Mesothelial cell of epicardium (in vitro differentiated cells): ENCODE results near the gene MGAT4A. TPM values are rescaled to one million over a fixed set of nuclear protein-coding genes. Genes with fewer than 3 reads are reported as not detected.

Experiments used
- DNase-seq, 2 experiments: peaks; one replicate each; pipeline ENCODE4 v3.0.0; 2021; ENCODE audit warnings: low spot score in 2 of 2; ENCODE audit not compliant: unreplicated experiment in 2 of 2
- H3K27ac Mint-ChIP-seq: 2 replicates; pipeline ENCODE4 v1.8.0; 2021; ENCODE audit warnings: mixed read lengths
- H3K27me3 Mint-ChIP-seq: 2 replicates; pipeline ENCODE4 v1.8.0; 2021; ENCODE audit warnings: low read depth, mixed read lengths
- H3K36me3 Mint-ChIP-seq: 2 replicates; pipeline ENCODE4 v1.8.0; 2021; ENCODE audit warnings: mixed read lengths
- H3K4me1 Mint-ChIP-seq: 2 replicates; pipeline ENCODE4 v1.8.0; 2021; ENCODE audit warnings: mixed read lengths
- H3K4me3 Mint-ChIP-seq: 2 replicates; pipeline ENCODE4 v1.8.0; 2021; ENCODE audit warnings: mild to moderate bottlenecking, moderate library complexity, mixed read lengths
- H3K9me3 Mint-ChIP-seq: 2 replicates; pipeline ENCODE4 v1.8.0; 2021; ENCODE audit warnings: mixed read lengths
- CTCF ChIP-seq: fragments of 200-600 bp; sonication (generic); IDR thresholded peaks from one replicate; pipeline ENCODE4 v1.5.0; 2021; ENCODE audit warnings: antibody characterized with exemption; ENCODE audit not compliant: unreplicated experiment
- total RNA-seq: library from RNA; stranded (reverse); gene quantifications from 3 replicates; pipeline ENCODE4 v1.2.1, GENCODE V29; 2021

Gene MGAT4A
- total RNA-seq, 1 donor from 2014 or later, result 15.0 TPM

GRCh38 chr2:98634406-98635092 is 96.4 kb downstream of the MGAT4A start:
- Mint-ChIP-seq H3K27ac (peak overlapping the region; percentile 43), H3K9me3 (no peaks in the 10 kb centered on the region), H3K27me3 (no peaks in the 10 kb centered on the region), H3K4me1 (peaks cover 10% of the 10 kb centered on the region), H3K36me3 (peaks cover 6% of the 10 kb centered on the region), H3K4me3 (no peak overlapping the region)
- no peak for TF ChIP-seq CTCF
- DNase-seq, result no peak

- no peak overlapping the region for H3K4me3 Mint-ChIP-seq
- no peaks in the 10 kb centered on the region for H3K27me3 Mint-ChIP-seq
- no peak for DNase-seq
- H3K4me1 Mint-ChIP-seq, result peaks cover 10% of the 10 kb centered on the region
- no peak for TF ChIP-seq CTCF
- H3K27ac Mint-ChIP-seq, result no peak overlapping the region
- H3K9me3 Mint-ChIP-seq, result peaks cover 10% of the 10 kb centered on the region
- H3K36me3 Mint-ChIP-seq, result peaks cover 7% of the 10 kb centered on the region
These were observed 98.6 kb downstream of the MGAT4A start for GRCh38 chr2:98632351-98632750.

GRCh38 chr2:98623657-98624056 is 107.3 kb downstream of the MGAT4A start:
- H3K27ac Mint-ChIP-seq, result no peak overlapping the region
- TF ChIP-seq CTCF, result no peak
- no peak overlapping the region for H3K4me3 Mint-ChIP-seq
- H3K9me3 Mint-ChIP-seq, result peaks cover 10% of the 10 kb centered on the region
- no peaks in the 10 kb centered on the region for H3K27me3 Mint-ChIP-seq
- H3K36me3 Mint-ChIP-seq, result peaks cover 2% of the 10 kb centered on the region
- H3K4me1 Mint-ChIP-seq, result no peaks in the 10 kb centered on the region
- DNase-seq, result no peak

- Mint-ChIP-seq H3K4me3 (no peak overlapping the region), H3K36me3 (peaks cover 27% of the 10 kb centered on the region)
These were observed 113.8 kb downstream of the MGAT4A start for GRCh38 chr2:98617149-98617548.

GRCh38 chr2:98615481-98615880 is 115.5 kb downstream of the MGAT4A start:
- Mint-ChIP-seq H3K9me3 (no peaks in the 10 kb centered on the region), H3K4me1 (peaks cover 12% of the 10 kb centered on the region), H3K4me3 (no peak overlapping the region), H3K27me3 (no peaks in the 10 kb centered on the region), H3K36me3 (peaks cover 35% of the 10 kb centered on the region), H3K27ac (no peak overlapping the region)
- DNase-seq, result no peak
- no peak for TF ChIP-seq CTCF

More at GRCh38 chr2:98617149-98617548, 113.8 kb downstream of the MGAT4A start:
- TF ChIP-seq CTCF, result no peak
- Mint-ChIP-seq H3K9me3 (no peaks in the 10 kb centered on the region), H3K27me3 (no peaks in the 10 kb centered on the region), H3K27ac (no peak overlapping the region), H3K4me1 (no peaks in the 10 kb centered on the region)
- DNase-seq, result no peak
